K562 treated with DMSO at 1 percent for 48 hours (cell line): ENCODE data around the gene PCDHB5. TPM values are rescaled to one million over a fixed set of nuclear protein-coding genes. Genes with fewer than 3 reads are reported as not detected.

ENCODE experiments used
- total RNA-seq: library from RNA; unstranded; fragments of 300-600 nt; gene quantifications from 2 replicates; pipeline ENCODE4 v1.2.3, GENCODE V29; 2022; ENCODE audit warnings: low replicate concordance; ENCODE audit errors: extremely low read depth

Gene PCDHB5
- total RNA-seq: not detected in 2 replicates

DNA sequence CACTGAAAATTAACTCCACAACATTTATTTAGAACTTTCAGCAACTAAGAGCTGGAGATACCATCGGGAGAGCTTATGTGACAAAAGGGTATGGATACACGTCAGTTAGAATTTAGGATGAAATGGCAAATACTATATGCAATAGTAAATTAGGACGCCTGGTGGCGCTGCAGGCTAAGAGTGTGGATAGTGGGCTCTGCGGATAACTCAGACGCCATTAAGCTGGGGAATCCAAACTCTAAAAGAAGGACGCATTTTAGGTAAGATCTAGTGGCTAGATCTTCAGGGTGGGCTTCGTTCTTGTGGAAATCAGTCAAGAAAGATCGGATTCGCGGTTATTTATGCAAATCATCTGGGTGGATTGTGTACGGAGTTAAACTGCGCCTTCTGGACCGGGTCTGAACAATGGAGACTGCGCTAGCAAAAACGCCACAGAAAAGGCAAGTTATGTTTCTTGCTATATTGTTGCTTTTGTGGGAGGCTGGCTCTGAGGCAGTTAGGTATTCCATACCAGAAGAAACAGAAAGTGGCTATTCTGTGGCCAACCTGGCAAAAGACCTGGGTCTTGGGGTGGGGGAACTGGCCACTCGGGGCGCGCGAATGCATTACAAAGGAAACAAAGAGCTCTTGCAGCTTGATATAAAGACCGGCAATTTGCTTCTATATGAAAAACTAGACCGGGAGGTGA is at the start of gene PCDHB5:
Gene PCDHB5, plus strand, starts transcription at position 177 of the 688 bp plus-strand sequence. Its CDS starts 229 bp downstream, at position 406.

DNA sequence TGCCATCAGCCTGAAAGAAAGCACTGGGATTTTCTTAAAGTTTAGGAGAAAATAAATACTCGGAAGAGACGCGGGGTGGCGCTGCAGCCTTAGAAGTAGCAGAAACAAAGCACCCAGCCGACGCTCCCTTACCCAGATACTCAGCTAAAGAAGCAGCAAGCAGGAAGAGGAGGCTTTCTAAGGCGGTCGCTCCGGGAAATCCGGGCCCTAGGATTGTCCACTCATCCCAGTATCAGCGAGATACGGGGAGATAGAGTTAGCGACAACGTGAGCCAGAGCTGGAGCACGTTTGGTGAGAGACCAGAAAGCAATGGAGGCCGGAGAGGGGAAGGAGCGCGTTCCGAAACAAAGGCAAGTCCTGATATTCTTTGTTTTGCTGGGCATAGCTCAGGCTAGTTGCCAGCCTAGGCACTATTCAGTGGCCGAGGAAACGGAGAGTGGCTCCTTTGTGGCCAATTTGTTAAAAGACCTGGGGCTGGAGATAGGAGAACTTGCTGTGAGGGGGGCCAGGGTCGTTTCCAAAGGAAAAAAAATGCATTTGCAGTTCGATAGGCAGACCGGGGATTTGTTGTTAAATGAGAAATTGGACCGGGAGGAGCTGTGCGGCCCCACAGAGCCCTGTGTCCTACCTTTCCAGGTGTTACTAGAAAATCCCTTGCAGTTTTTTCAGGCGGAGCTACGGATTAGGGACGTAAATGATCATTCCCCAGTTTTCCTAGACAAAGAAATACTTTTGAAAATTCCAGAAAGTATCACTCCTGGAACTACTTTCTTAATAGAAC is 40.3 kb upstream of the PCDHB5 start, which contains the start of gene PCDHB2:
Gene PCDHB2, plus strand, starts transcription at position 135 of the 782 bp plus-strand sequence. Its CDS starts 176 bp downstream, at position 311.

DNA sequence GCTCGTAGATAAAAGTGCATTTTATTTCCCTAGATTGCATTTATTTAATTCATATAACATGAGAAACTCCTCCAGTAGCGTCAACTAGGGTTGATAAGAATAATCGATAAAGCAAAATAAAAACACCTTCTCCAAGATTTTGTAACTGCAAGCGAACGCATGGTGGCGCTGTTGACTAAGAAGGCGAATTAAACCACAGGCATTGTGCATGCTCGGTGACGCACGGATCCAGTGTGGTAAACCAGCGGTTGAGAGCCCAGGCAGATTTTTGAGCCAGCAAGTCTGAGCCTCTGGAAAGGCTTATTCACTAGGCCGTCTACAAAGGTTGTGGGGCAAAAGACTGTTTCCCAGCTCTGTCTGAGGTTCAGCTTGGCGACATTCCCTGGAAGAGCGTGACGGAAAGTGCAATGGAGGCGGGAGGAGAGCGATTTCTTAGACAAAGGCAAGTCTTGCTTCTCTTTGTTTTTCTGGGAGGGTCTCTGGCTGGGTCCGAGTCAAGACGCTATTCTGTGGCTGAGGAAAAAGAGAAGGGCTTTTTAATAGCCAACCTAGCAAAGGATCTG is 34.7 kb upstream of the PCDHB5 start, which contains the start of gene PCDHB3:
Gene PCDHB3, plus strand, starts transcription at position 231 of the 563 bp plus-strand sequence. Its CDS starts 177 bp downstream, at position 408.

DNA sequence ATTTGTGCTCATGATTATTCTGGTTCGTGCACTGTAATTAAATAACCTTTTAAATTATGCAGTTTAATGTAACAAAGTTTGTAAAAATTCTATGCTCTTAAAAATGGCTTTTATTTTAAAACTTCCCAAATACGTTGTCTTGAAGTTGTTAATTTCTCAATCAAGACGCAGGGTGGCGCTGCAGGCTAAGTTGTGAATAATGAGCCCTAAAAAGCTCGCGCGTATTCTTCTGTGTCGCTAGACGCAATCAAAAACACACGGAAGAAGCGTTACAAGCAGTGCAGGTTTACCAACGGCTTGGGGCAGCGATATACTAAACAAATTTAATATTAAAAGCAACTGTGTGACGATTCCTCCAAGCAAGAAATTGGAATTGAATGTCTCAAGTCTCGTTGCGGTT is 13.4 kb upstream of the PCDHB5 start, which contains the start of gene PCDHB4:
Gene PCDHB4, plus strand, starts transcription at position 256 of the 400 bp plus-strand sequence. CDS start 181 bp downstream, outside the sequence.

DNA sequence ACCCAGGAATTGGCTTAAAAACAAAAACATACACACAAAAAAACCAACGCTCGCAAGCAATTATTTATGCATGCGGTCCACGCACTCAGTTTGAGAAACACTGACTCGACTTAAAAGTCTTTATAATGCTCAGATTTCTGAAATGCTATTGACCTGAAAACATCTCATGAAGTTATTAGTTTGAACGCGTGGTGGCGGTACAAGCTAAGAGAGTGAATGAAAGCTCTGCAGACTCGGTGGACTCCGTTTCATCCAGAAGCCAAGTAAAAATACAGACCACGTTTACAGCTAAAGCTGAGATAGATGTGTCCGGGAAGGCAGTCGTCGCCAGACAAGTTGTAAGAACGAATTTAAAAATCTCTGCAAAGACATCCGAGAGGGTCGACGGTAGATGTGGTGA is 14.8 kb downstream of the PCDHB5 start, which contains the start of gene PCDHB6:
Gene PCDHB6, plus strand, starts transcription at position 246 of the 400 bp plus-strand sequence. CDS start 201 bp downstream, outside the sequence.

DNA sequence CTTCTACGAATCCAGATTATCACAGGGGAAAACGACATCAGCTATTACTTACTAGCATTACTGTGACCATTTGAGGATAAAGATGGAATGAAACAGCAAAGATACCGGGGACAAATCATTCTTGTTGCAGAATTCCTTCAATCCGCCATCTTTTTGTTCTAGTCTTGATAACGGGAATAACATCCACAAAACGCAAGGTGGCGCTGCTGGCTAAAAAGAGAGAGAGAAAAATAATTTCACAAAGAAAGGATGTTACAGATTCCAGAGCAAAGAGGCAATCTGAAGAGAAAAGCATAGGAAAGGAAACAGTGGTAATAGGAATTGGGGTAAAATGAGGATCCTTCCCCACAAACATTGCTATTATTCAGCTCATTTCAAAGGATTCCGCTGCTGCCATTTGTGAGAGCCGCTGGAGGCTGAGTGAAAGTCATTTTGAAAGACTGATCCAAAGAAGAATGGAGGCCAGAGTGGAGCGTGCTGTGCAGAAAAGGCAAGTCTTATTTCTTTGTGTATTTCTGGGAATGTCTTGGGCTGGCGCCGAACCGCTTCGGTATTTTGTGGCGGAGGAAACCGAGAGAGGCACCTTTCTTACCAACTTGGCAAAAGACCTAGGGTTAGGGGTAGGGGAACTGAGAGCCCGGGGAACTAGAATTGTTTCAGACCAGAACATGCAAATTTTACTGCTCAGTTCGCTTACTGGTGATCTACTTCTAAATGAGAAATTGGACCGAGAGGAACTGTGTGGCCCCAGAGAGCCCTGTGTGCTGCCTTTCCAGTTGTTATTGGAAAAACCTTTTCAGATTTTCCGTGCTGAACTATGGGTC is 37.6 kb downstream of the PCDHB5 start, which contains the start of gene PCDHB7:
Gene PCDHB7, plus strand, starts transcription at position 264 of the 824 bp plus-strand sequence. Its CDS starts 192 bp downstream, at position 456.

DNA sequence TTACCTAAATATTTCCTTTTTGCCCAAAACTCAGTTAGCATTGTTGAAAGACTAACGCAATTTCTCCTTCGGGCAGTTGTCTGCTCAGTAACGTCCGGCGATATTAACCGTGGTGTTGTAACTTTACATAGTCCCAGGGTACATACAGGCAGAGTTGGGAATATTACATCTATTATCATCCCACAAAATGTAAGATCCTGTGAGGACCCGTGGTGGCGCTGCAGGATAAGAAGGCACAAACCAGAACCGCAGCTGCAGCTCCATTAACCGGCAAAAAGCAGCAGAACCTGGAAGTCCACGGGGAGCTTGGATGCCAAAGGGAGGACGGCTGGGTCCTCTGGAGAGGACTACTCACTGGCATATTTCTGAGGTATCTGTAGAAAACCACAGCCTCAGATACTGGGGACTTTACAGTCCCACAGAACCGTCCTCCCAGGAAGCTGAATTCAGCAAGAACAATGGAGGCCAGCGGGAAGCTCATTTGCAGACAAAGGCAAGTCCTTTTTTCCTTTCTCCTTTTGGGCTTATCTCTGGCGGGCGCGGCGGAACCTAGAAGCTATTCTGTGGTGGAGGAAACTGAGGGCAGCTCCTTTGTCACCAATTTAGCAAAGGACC is 42.7 kb downstream of the PCDHB5 start, which contains the start of gene PCDHB8:
Gene PCDHB8, plus strand, starts transcription at position 214 of the 615 bp plus-strand sequence. Its CDS starts 245 bp downstream, at position 459.

DNA sequence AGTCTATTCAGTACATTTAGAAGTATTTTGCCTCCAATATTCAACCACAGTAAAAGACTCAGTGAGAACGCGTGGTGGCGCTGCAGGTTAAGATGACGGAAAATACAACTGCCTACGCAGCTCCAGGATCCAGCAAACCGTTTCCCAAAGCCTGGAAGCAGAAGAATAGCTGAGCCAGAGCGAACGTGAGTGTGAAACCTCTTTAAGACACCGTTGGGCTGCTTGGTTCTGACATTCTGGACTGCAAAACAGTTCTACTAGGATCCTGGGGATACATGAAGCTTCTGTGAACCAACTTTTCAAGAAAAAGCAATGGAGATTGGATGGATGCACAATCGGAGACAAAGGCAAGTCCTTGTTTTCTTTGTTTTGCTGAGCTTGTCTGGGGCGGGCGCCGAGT is 47.2 kb downstream of the PCDHB5 start, which contains the start of gene PCDHB16:
Gene PCDHB16, plus strand, starts transcription at position 140 of the 400 bp plus-strand sequence. Its CDS starts 173 bp downstream, at position 313.

DNA sequence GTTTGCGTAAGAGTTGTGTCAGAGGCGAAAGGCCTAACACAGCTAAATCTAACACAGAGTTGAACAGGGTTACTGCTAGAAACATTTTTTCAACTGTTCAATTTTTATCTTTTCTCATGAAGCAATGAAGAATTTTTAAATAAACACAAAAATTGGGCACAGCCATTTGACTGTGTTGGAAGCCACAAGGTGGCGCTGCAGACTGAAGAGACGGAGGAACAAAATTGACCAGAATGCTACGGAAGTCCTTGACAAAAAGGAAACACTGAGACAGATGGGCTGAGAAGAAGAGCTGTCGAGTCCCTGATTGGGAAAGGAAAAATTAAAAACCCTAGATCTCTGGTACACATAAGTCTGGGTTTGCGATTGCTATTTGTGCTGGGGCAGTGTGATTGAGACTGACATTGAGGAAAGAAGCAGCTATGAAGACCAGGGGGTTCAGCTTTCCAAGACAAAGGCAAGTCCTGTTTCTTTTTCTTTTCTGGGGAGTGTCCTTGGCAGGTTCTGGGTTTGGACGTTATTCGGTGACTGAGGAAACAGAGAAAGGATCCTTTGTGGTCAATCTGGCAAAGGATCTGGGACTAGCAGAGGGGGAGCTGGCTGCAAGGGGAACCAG is 52.0 kb downstream of the PCDHB5 start, which contains the start of gene PCDHB9:
Gene PCDHB9, plus strand, starts transcription at position 265 of the 616 bp plus-strand sequence. Its CDS starts 158 bp downstream, at position 423.

Other genes starting within 250 kb of the PCDHB5 start
- gene PCDHAC1, start 208.9 kb upstream of the PCDHB5 start, total RNA-seq: not detected in 2 replicates
- gene PCDHAC2, start 168.7 kb upstream of the PCDHB5 start, total RNA-seq: not detected in 2 replicates
- not detected in 2 replicates for gene PCDHB1, start 83.8 kb upstream of the PCDHB5 start, total RNA-seq
- gene PCDHB2, start 40.6 kb upstream of the PCDHB5 start, total RNA-seq: not detected in 2 replicates
- gene PCDHB3, start 34.7 kb upstream of the PCDHB5 start, total RNA-seq: not detected in 2 replicates
- gene PCDHB4, start 13.4 kb upstream of the PCDHB5 start, total RNA-seq: not detected in 2 replicates
- gene PCDHB6, start 14.9 kb downstream of the PCDHB5 start, total RNA-seq: not detected in 2 replicates
- not detected in 2 replicates for gene PCDHB7, start 37.4 kb downstream of the PCDHB5 start, total RNA-seq
- not detected in 2 replicates for gene PCDHB8, start 42.6 kb downstream of the PCDHB5 start, total RNA-seq
- gene PCDHB16, start 47.2 kb downstream of the PCDHB5 start, total RNA-seq: not detected in 2 replicates
- not detected in 2 replicates for gene PCDHB9, start 52.0 kb downstream of the PCDHB5 start, total RNA-seq
- gene PCDHB10, start 57.1 kb downstream of the PCDHB5 start, total RNA-seq: not detected in 2 replicates
- not detected in 2 replicates for gene PCDHB11, start 64.4 kb downstream of the PCDHB5 start, total RNA-seq
- not detected in 2 replicates for gene PCDHB12, start 73.5 kb downstream of the PCDHB5 start, total RNA-seq
- not detected in 2 replicates for gene PCDHB13, start 78.7 kb downstream of the PCDHB5 start, total RNA-seq
- gene PCDHB14, start 88.1 kb downstream of the PCDHB5 start, total RNA-seq: not detected in 2 replicates
- gene PCDHB15, start 110.2 kb downstream of the PCDHB5 start, total RNA-seq: not detected in 2 replicates
- not detected in 2 replicates for gene SLC25A2, start 168.8 kb downstream of the PCDHB5 start, total RNA-seq
- gene TAF7, start 185.6 kb downstream of the PCDHB5 start, total RNA-seq: not detected in 2 replicates
- not detected in 2 replicates for gene PCDHGA1, start 195.3 kb downstream of the PCDHB5 start, total RNA-seq
- not detected in 2 replicates for gene PCDHGA2, start 203.6 kb downstream of the PCDHB5 start, total RNA-seq
- gene PCDHGA3, start 208.6 kb downstream of the PCDHB5 start, total RNA-seq: not detected in 2 replicates
- gene PCDHGB1, start 214.9 kb downstream of the PCDHB5 start, total RNA-seq: not detected in 2 replicates
- not detected in 2 replicates for gene PCDHGA4, start 219.8 kb downstream of the PCDHB5 start, total RNA-seq
- not detected in 2 replicates for gene PCDHGB2, start 224.8 kb downstream of the PCDHB5 start, total RNA-seq
- not detected in 2 replicates for gene PCDHGA5, start 229.0 kb downstream of the PCDHB5 start, total RNA-seq
- gene PCDHGB3, start 235.0 kb downstream of the PCDHB5 start, total RNA-seq: not detected in 2 replicates
- gene PCDHGA6, start 238.7 kb downstream of the PCDHB5 start, total RNA-seq: not detected in 2 replicates
- not detected in 2 replicates for gene PCDHGA7, start 247.5 kb downstream of the PCDHB5 start, total RNA-seq